DMS53 treated with DMSO at 0.1 percent for 48 hours (cell line): ENCODE results near the gene SLC22A15.

ENCODE experiments used
- DNase-seq: peaks from one replicate; lab custom pipeline; 2025; ENCODE audit not compliant: unreplicated experiment; lab: John Stamatoyannopoulos, UW

The SLC22A15 gene

GRCh38 chr1:116099379-116099778, 123.1 kb downstream of the SLC22A15 start:
- DNase-seq: no peak

- DNase-seq: no peak
Observed at GRCh38 chr1:116099919-116100318, 123.6 kb downstream of the SLC22A15 start.

GRCh38 chr1:116104667-116105066, 128.4 kb downstream of the SLC22A15 start:
- no peak for DNase-seq

GRCh38 chr1:116105996-116106395, 129.7 kb downstream of the SLC22A15 start:
- DNase-seq: no peak

GRCh38 chr1:116106646-116107045, 130.3 kb downstream of the SLC22A15 start:
- DNase-seq: no peak

GRCh38 chr1:116107371-116107770, 131.1 kb downstream of the SLC22A15 start:
- DNase-seq: no peak

- DNase-seq: no peak
Observed at GRCh38 chr1:116110567-116111523, 134.5 kb downstream of the SLC22A15 start, which contains the start of gene MAB21L3. Gene MAB21L3, plus strand, starts transcription at chr1:116111399. Its CDS starts 1,217 bp downstream, at chr1:116112616.

GRCh38 chr1:116111524-116112021, 135.3 kb downstream of the SLC22A15 start:
- no peak for DNase-seq

- no peak for DNase-seq
Observed at GRCh38 chr1:116112388-116113140, 136.3 kb downstream of the SLC22A15 start.

GRCh38 chr1:116113615-116114014, 137.3 kb downstream of the SLC22A15 start:
- no peak for DNase-seq

- DNase-seq: no peak
Observed at GRCh38 chr1:116115476-116116439, 139.4 kb downstream of the SLC22A15 start.

GRCh38 chr1:116118471-116118870, 142.2 kb downstream of the SLC22A15 start:
- DNase-seq: no peak
